NT2/D1 (cell line): ENCODE results near the gene QPRT.

Experiments
- SUZ12 ChIP-seq: IDR thresholded peaks from 2 replicates; pipeline ENCODE4 v1.6.1; 2011; ENCODE audit not compliant: insufficient read length, insufficient read depth; ENCODE audit errors: extremely low read depth
- YY1 ChIP-seq: IDR thresholded peaks from 2 replicates; pipeline ENCODE4 v1.6.1; 2011; ENCODE audit not compliant: insufficient read length, insufficient read depth
- ZNF274 ChIP-seq: IDR thresholded peaks from 2 replicates; pipeline ENCODE4 v1.6.1; 2011; ENCODE audit warnings: mild to moderate bottlenecking, low read depth, low read length

- TF ChIP-seq SUZ12 (no peak), YY1 (no peak), ZNF274 (no peak)
Observed at GRCh38 chr16:29699324-29700219, 20.6 kb downstream of the QPRT start.
